ENCODE measurements around the gene GLYATL1. TPM values are rescaled to one million over a fixed set of nuclear protein-coding genes. Genes with fewer than 3 reads are reported as not detected.

GLYATL1 gene
- total RNA-seq, 1 experiment from 2014 or later, result not detected

- H3K9ac ChIP-seq (ENCODE audit: low read length), result no peak overlapping the region
- no peak for DNase-seq (ENCODE audit: low read depth, low spot score)
- H4K20me1 ChIP-seq (ENCODE audit: insufficient read depth), result no peaks in the 10 kb centered on the region
- H3K36me3 ChIP-seq (ENCODE audit: control insufficient read depth in 1 of 2, insufficient read depth in 2 of 2, low read length in 2 of 2), result no peaks in the 10 kb centered on the region
- no peaks in the 10 kb centered on the region for H3K9me2 ChIP-seq (ENCODE audit: insufficient read depth)
- H2AFZ ChIP-seq (ENCODE audit: low read depth, low read length, poor library complexity, severe bottlenecking), result no peak overlapping the region
- intact Hi-C loops (cut with micrococcal nuclease), result no loop called here
- no peak overlapping the region for H3K4me3 ChIP-seq (replicated peaks in 1 of 2; ENCODE audit: low read depth in 1 of 2, low read length in 2 of 2)
- RAD21 ChIA-PET (ENCODE audit: low non-redundant PET in 1 of 2, low total read pairs in 2 of 2, uncharacterized antibody in 2 of 2, unreplicated experiment in 2 of 2), result no interaction called here
- H3K4me2 ChIP-seq (ENCODE audit: low read length), result no peak overlapping the region
- H3K79me2 ChIP-seq (ENCODE audit: insufficient read depth, low read length), result no peaks in the 10 kb centered on the region
- H3K9me3 ChIP-seq (ENCODE audit: control insufficient read depth in 1 of 2, insufficient read depth in 1 of 2, low read depth in 1 of 2, low read length in 2 of 2), result peaks cover 3 to 8% of the 10 kb centered on the region in 2 experiments; a peak in 2 of 4 replicates
- H3K4me1 ChIP-seq (ENCODE audit: control insufficient read depth in 1 of 2, insufficient read depth in 2 of 2, low read length in 2 of 2), result peaks cover 0 to 2% of the 10 kb centered on the region in 2 experiments; a peak in 1 of 4 replicates
- no peak for ATAC-seq
- no peaks in the 10 kb centered on the region for H3K27me3 ChIP-seq (ENCODE audit: insufficient read depth, low read length)
- TF ChIP-seq CBX3 (IDR thresholded peaks at IDR 0.05; ENCODE audit: low read depth) (peak; percentile 81; the same call in 1 of the 2 replicates), EGR1 (IDR thresholded peaks at IDR 0.05; ENCODE audit: low read depth) (no peak)
- POLR2A ChIA-PET, result no interaction called here
- no peak overlapping the region for H3K27ac ChIP-seq (ENCODE audit: low read depth, low read length)
- CTCF ChIA-PET, result no interaction called here
- no TSS peak for BruUV-seq (replicated peaks)
These were observed 22.0 kb upstream of the GLYATL1 start for GRCh38 chr11:58917159-58917783.

- intact Hi-C loops (cut with micrococcal nuclease), result no loop called here
- DNase-seq (ENCODE audit: low read depth, low spot score) (no peak), ATAC-seq (no peak)
- H3K4me2 ChIP-seq (ENCODE audit: low read length), result no peak overlapping the region
- H3K9me3 ChIP-seq (ENCODE audit: control insufficient read depth in 1 of 2, insufficient read depth in 1 of 2, low read depth in 1 of 2, low read length in 2 of 2), result peaks cover 3 to 8% of the 10 kb centered on the region in 2 experiments; a peak in 2 of 4 replicates
- no peaks in the 10 kb centered on the region for H4K20me1 ChIP-seq (ENCODE audit: insufficient read depth)
- no peak overlapping the region for H3K27ac ChIP-seq (ENCODE audit: low read depth, low read length)
- H3K9me2 ChIP-seq (ENCODE audit: insufficient read depth), result no peaks in the 10 kb centered on the region
- ChIA-PET CTCF (interaction anchor here (0.6 to 1.5 kb wide), 2 partner anchors 19 to 344 kb away, joined by 3 read pairs; partner anchors contain the start of gene LPXN), POLR2A (no interaction called here), RAD21 (ENCODE audit: low non-redundant PET in 1 of 2, low total read pairs in 2 of 2, uncharacterized antibody in 2 of 2, unreplicated experiment in 2 of 2) (no interaction called here)
- no peaks in the 10 kb centered on the region for H3K36me3 ChIP-seq (ENCODE audit: control insufficient read depth in 1 of 2, insufficient read depth in 2 of 2, low read length in 2 of 2)
- H3K79me2 ChIP-seq (ENCODE audit: insufficient read depth, low read length), result no peaks in the 10 kb centered on the region
- TF ChIP-seq CEBPB (IDR thresholded peaks at IDR 0.05; ENCODE audit: low read depth) (no peak), EZH2 (IDR thresholded peaks at IDR 0.05) (no peak), SIN3A (IDR thresholded peaks at IDR 0.05; ENCODE audit: low read depth) (no peak), SP1 (IDR thresholded peaks at IDR 0.05; ENCODE audit: low read depth) (no peak), FOSL1 (IDR thresholded peaks at IDR 0.05; ENCODE audit: low read depth) (no peak), POLR2A (IDR thresholded peaks at IDR 0.05; ENCODE audit: borderline replicate concordance, extremely low read depth, insufficient read depth, insufficient read length) (no peak), CBX3 (IDR thresholded peaks at IDR 0.05; ENCODE audit: low read depth) (no peak), MAX (IDR thresholded peaks at IDR 0.05) (no peak), EGR1 (IDR thresholded peaks at IDR 0.05; ENCODE audit: low read depth) (no peak), CTCF (IDR thresholded peaks at IDR 0.05 in 2 of 3, conservative IDR thresholded peaks at IDR 0.05 in 1 of 3; ENCODE audit: borderline replicate concordance in 1 of 3, insufficient read depth in 1 of 3, low read depth in 2 of 3, low read length in 2 of 3) (no peak), YY1 (IDR thresholded peaks at IDR 0.05; ENCODE audit: extremely low read depth, insufficient replicate concordance, low read depth, low read length) (no peak), ZNF274 (IDR thresholded peaks at IDR 0.05; ENCODE audit: low read depth, low read length) (no peak), EZH2phosphoT487 (IDR thresholded peaks at IDR 0.05; ENCODE audit: borderline replicate concordance) (no peak), SRF (IDR thresholded peaks at IDR 0.05; ENCODE audit: low read depth) (no peak)
- H3K4me3 ChIP-seq (replicated peaks in 1 of 2; ENCODE audit: low read depth in 1 of 2, low read length in 2 of 2), result no peak overlapping the region
- H3K9ac ChIP-seq (ENCODE audit: low read length), result no peak overlapping the region
- no peak overlapping the region for H2AFZ ChIP-seq (ENCODE audit: low read depth, low read length, poor library complexity, severe bottlenecking)
- BruUV-seq (replicated peaks), result no TSS peak
- H3K27me3 ChIP-seq (ENCODE audit: insufficient read depth, low read length), result no peaks in the 10 kb centered on the region
- peaks cover 6 to 13% of the 10 kb centered on the region in 2 experiments; a peak in 3 of 4 replicates for H3K4me1 ChIP-seq (ENCODE audit: control insufficient read depth in 1 of 2, insufficient read depth in 2 of 2, low read length in 2 of 2)
These were observed 19.7 kb upstream of the GLYATL1 start for GRCh38 chr11:58919561-58919960.
